ENCODE measurements around the gene TIMP3. TPM values are rescaled to one million over a fixed set of nuclear protein-coding genes. Genes with fewer than 3 reads are reported as not detected.

TIMP3 gene
- total RNA-seq, 4 donors from 2014 or later, result 148 to 295 (median 170) TPM

GRCh38 chr22:32904044-32904443, 102.5 kb downstream of the TIMP3 start:
- Histone ChIP-seq H3K27ac (no peak overlapping the region), H3K36me3 (no peaks in the 10 kb centered on the region), H3K4me1 (peaks cover 5% of the 10 kb centered on the region), H3K4me3 (no peak overlapping the region), H3K9me3 (no peaks in the 10 kb centered on the region), H3K27me3 (no peaks in the 10 kb centered on the region)
- 95% methylated on average over 3 of the region's 3 CpGs for WGBS
- TF ChIP-seq CTCF (IDR thresholded peaks at IDR 0.05), result no peak
- no peak for TF ChIP-seq EP300 (IDR thresholded peaks at IDR 0.05)
- TF ChIP-seq POLR2AphosphoS5 (IDR thresholded peaks at IDR 0.05), result no peak
- TF ChIP-seq POLR2A (IDR thresholded peaks at IDR 0.05), result no peak
- DNase-seq (ENCODE audit: low spot score in 2 of 2), result no peak

- TF ChIP-seq EP300 (IDR thresholded peaks at IDR 0.05) (no peak), POLR2AphosphoS5 (IDR thresholded peaks at IDR 0.05) (no peak), POLR2A (IDR thresholded peaks at IDR 0.05) (no peak), CTCF (IDR thresholded peaks at IDR 0.05) (no peak)
- Histone ChIP-seq H3K27ac (no peak overlapping the region), H3K27me3 (no peaks in the 10 kb centered on the region), H3K4me1 (peaks cover 5% of the 10 kb centered on the region), H3K9me3 (no peaks in the 10 kb centered on the region), H3K36me3 (no peaks in the 10 kb centered on the region), H3K4me3 (no peak overlapping the region)
- 58% methylated on average over 3 of the region's 3 CpGs for WGBS
- no peak for DNase-seq (ENCODE audit: low spot score in 2 of 2)
Observed at GRCh38 chr22:32905400-32905799, 103.9 kb downstream of the TIMP3 start.

- H3K4me3 ChIP-seq, result no peak overlapping the region
- no peak for DNase-seq (ENCODE audit: low spot score in 2 of 2)
- H3K4me1 ChIP-seq, result peaks cover 5% of the 10 kb centered on the region
Observed at GRCh38 chr22:32909581-32910428, 108.3 kb downstream of the TIMP3 start.

GRCh38 chr22:32910429-32910772, 108.9 kb downstream of the TIMP3 start:
- TF ChIP-seq CTCF (IDR thresholded peaks at IDR 0.05) (no peak), EP300 (IDR thresholded peaks at IDR 0.05) (no peak), POLR2AphosphoS5 (IDR thresholded peaks at IDR 0.05) (no peak), POLR2A (IDR thresholded peaks at IDR 0.05) (no peak)
- no peaks in the 10 kb centered on the region for H3K36me3 ChIP-seq
- no peak overlapping the region for H3K4me3 ChIP-seq
- H3K9me3 ChIP-seq, result no peaks in the 10 kb centered on the region
- H3K27me3 ChIP-seq, result no peaks in the 10 kb centered on the region
- no peak overlapping the region for H3K27ac ChIP-seq
- WGBS, result 87% methylated on average over 6 of the region's 6 CpGs
- DNase-seq (ENCODE audit: low spot score in 2 of 2), result no peak
- H3K4me1 ChIP-seq, result peaks cover 4% of the 10 kb centered on the region

More at GRCh38 chr22:32909581-32910428, 108.3 kb downstream of the TIMP3 start:
- H3K27ac ChIP-seq, result no peak overlapping the region
- no peaks in the 10 kb centered on the region for H3K9me3 ChIP-seq
- no peaks in the 10 kb centered on the region for H3K27me3 ChIP-seq
- TF ChIP-seq EP300 (IDR thresholded peaks at IDR 0.05), result no peak
- TF ChIP-seq CTCF (IDR thresholded peaks at IDR 0.05), result no peak
- TF ChIP-seq POLR2A (IDR thresholded peaks at IDR 0.05), result no peak
- no peak for TF ChIP-seq POLR2AphosphoS5 (IDR thresholded peaks at IDR 0.05)
- 82% methylated on average over 21 of the region's 21 CpGs for WGBS
- no peaks in the 10 kb centered on the region for H3K36me3 ChIP-seq

- Histone ChIP-seq H3K36me3 (no peaks in the 10 kb centered on the region), H3K27me3 (no peaks in the 10 kb centered on the region), H3K27ac (no peak overlapping the region), H3K9me3 (no peaks in the 10 kb centered on the region), H3K4me3 (no peak overlapping the region), H3K4me1 (no peaks in the 10 kb centered on the region)
- 50% methylated on average over 9 of the region's 9 CpGs for WGBS
- no peak for TF ChIP-seq POLR2AphosphoS5 (IDR thresholded peaks at IDR 0.05)
- TF ChIP-seq POLR2A (IDR thresholded peaks at IDR 0.05), result no peak
- TF ChIP-seq EP300 (IDR thresholded peaks at IDR 0.05), result no peak
- no peak for TF ChIP-seq CTCF (IDR thresholded peaks at IDR 0.05)
- DNase-seq (ENCODE audit: low spot score in 2 of 2), result no peak
Observed at GRCh38 chr22:32911503-32911902, 110.0 kb downstream of the TIMP3 start.
